HepG2 (cell line): ENCODE results near the gene EGR1. TPM values are rescaled to one million over a fixed set of nuclear protein-coding genes. Genes with fewer than 3 reads are reported as not detected.
A peak's percentile ranks its signal among the peaks of the same experiment; 100 is the strongest.

ENCODE experiments used
- ATAC-seq: fragments of 200-7000 bp; cut with Tn5 transposase; 3 replicates; pipeline ENCODE4 v1.9.1; 2020; ENCODE audit warnings: mild to moderate bottlenecking, moderate library complexity
- BruUV-seq: library from RNA; stranded (reverse); fragments of 400-500 nt; replicated peaks from 2 replicates; lab custom pipeline; 2021; lab: Mats Ljungman, UMichigan
- CTCF ChIA-PET: fragments of 300-600 bp; formaldehyde crosslinking; extraction: SDS; loops from one replicate; lab custom pipeline; 2021; ENCODE audit warnings: low total read pairs, inconsistent platforms, low intra/inter-chr PET ratio; lab: Yijun Ruan, JAX
- POLR2A ChIA-PET: fragments of 350-600 bp; sonication (Branson Sonifier 250); formaldehyde crosslinking; loops from one replicate; lab custom pipeline; 2020; ENCODE audit warnings: antibody characterized with exemption, inconsistent platforms; lab: Yijun Ruan, JAX
- DNase-seq: peaks from one replicate; pipeline ENCODE4 v3.0.0-alpha.2; 2015; ENCODE audit warnings: low spot score
- FAIRE-seq: peaks from 3 replicates; lab custom pipeline; 2011; peaks lifted over from hg19 to GRCh38; lab: Jason Lieb, UNC
- H2AFZ ChIP-seq: one replicate; pipeline ENCODE4 v1.6.1; 2011; ENCODE audit warnings: low read length, inconsistent platforms
- H3K27ac ChIP-seq: fragments of 300-600 bp; 3 replicates; pipeline ENCODE4 v1.8.0; 2011; ENCODE audit warnings: mixed run types, mild to moderate bottlenecking, mixed read lengths, low read length, inconsistent platforms; ENCODE audit not compliant: insufficient read depth; ENCODE audit errors: extremely low read length
- H3K27me3 ChIP-seq, 2 experiments: fragments of 200-600 bp in 1 of 2; 2 replicates in 1 of 2; 3 replicates in 1 of 2; pipeline versions ENCODE4 v1.6.0 to v1.8.0; 2011; ENCODE audit warnings: low read length in 2 of 2, mild to moderate bottlenecking in 2 of 2, moderate library complexity in 2 of 2, inconsistent platforms in 1 of 2; ENCODE audit not compliant: insufficient read depth in 2 of 2, control insufficient read depth in 1 of 2
- H3K36me3 ChIP-seq, 2 experiments: fragments of 200-600 bp in 1 of 2; replicated peaks in 1 of 2; 2 replicates in 1 of 2; 3 replicates in 1 of 2; pipeline versions ENCODE4 v1.5.1 to v1.8.0; 2011; ENCODE audit warnings: low read length in 2 of 2, inconsistent platforms in 1 of 2; ENCODE audit not compliant: insufficient read depth in 2 of 2, control insufficient read depth in 1 of 2
- H3K4me1 ChIP-seq: 2 replicates; pipeline ENCODE4 v1.5.1; 2012; ENCODE audit warnings: low read length, inconsistent platforms; ENCODE audit not compliant: insufficient read depth
- H3K4me2 ChIP-seq: 2 replicates; pipeline ENCODE4 v1.6.0; 2011; ENCODE audit warnings: low read depth, low read length, inconsistent platforms
- H3K4me3 ChIP-seq, 3 experiments: fragments of 200-600 bp in 1 of 3; sonication (generic), shearing (Covaris generic) in 1 of 3; replicated peaks in 1 of 3; 2 replicates each; pipeline ENCODE4 v1.5.1; 2011 to 2016; ENCODE audit warnings: low read length in 3 of 3, inconsistent platforms in 2 of 3, low read depth in 2 of 3, mild to moderate bottlenecking in 2 of 3, control low read depth in 1 of 3, mixed read lengths in 1 of 3; ENCODE audit not compliant: insufficient read depth in 1 of 3
- H3K79me2 ChIP-seq: one replicate; pipeline ENCODE4 v1.6.1; 2011; ENCODE audit warnings: low read length, inconsistent platforms; ENCODE audit not compliant: insufficient read depth
- H3K9ac ChIP-seq: 2 replicates; pipeline ENCODE4 v1.6.0; 2011; ENCODE audit warnings: mild to moderate bottlenecking, low read depth, low read length, inconsistent platforms; ENCODE audit not compliant: insufficient read depth
- H3K9me3 ChIP-seq: 2 replicates; pipeline ENCODE4 v1.5.1; 2012; ENCODE audit warnings: mild to moderate bottlenecking, low read length
- H4K20me1 ChIP-seq: 2 replicates; pipeline ENCODE4 v1.6.0; 2011; ENCODE audit warnings: inconsistent platforms, mild to moderate bottlenecking, low read length, moderate library complexity; ENCODE audit not compliant: insufficient read depth
- AGO2 ChIP-seq: fragments of 200-400 bp; formaldehyde crosslinking; optimal IDR thresholded peaks from 2 replicates; pipeline ENCODE3; 2017; ENCODE audit warnings: mild to moderate bottlenecking, low read depth, low read length, moderate library complexity
- GTF3A ChIP-seq: sonication (generic); formaldehyde crosslinking; conservative IDR thresholded peaks from 2 replicates; pipeline ENCODE4 v1.4.0; 2020; ENCODE audit warnings: mild to moderate bottlenecking, missing genetic modification reagents
- HOXA7 ChIP-seq: sonication (generic); formaldehyde crosslinking; IDR thresholded peaks from 2 replicates; pipeline ENCODE4 v1.8.1; 2022; ENCODE audit warnings: mild to moderate bottlenecking, missing genetic modification reagents, moderate library complexity
- IKZF4 ChIP-seq: sonication (generic); formaldehyde crosslinking; IDR thresholded peaks from 2 replicates; pipeline ENCODE4 v1.5.1; 2020; ENCODE audit warnings: borderline replicate concordance, mild to moderate bottlenecking, low read depth, missing genetic modification reagents; ENCODE audit errors: not compliant biosample characterization
- MLX ChIP-seq: IDR thresholded peaks from 2 replicates; pipeline ENCODE4 v1.6.1; 2016
- MYC ChIP-seq: sonication (generic); formaldehyde crosslinking; IDR thresholded peaks from 2 replicates; pipeline ENCODE4 v1.9.0; 2021; ENCODE audit warnings: missing genetic modification reagents, borderline replicate concordance
- NFE2L1 ChIP-seq: sonication (generic); formaldehyde crosslinking; IDR thresholded peaks from 2 replicates; pipeline ENCODE4 v1.4.0; 2020; ENCODE audit warnings: missing genetic modification reagents, mild to moderate bottlenecking, borderline replicate concordance
- TBX3 ChIP-seq: fragments of 450-650 bp; IDR thresholded peaks from 2 replicates; pipeline ENCODE4 v1.6.1; 2017; ENCODE audit warnings: antibody characterized with exemption, mild to moderate bottlenecking, inconsistent platforms, borderline replicate concordance
- YEATS4 ChIP-seq: sonication (generic); formaldehyde crosslinking; IDR thresholded peaks from 2 replicates; pipeline ENCODE4 v1.4.0; 2020; ENCODE audit warnings: missing genetic modification reagents, borderline replicate concordance
- ZBTB37 ChIP-seq: sonication (generic); formaldehyde crosslinking; IDR thresholded peaks from 2 replicates; pipeline ENCODE4 v1.4.0; 2020; ENCODE audit warnings: mild to moderate bottlenecking, missing genetic modification reagents
- ZKSCAN8 ChIP-seq: IDR thresholded peaks from 2 replicates; pipeline ENCODE4 v1.6.1; 2016; ENCODE audit warnings: borderline replicate concordance, missing genetic modification reagents, missing compliant biosample characterization
- ZNF256 ChIP-seq: sonication (generic); formaldehyde crosslinking; conservative IDR thresholded peaks from 2 replicates; pipeline ENCODE4 v1.4.0; 2020; ENCODE audit warnings: missing genetic modification reagents
- ZNF367 ChIP-seq: sonication (generic); formaldehyde crosslinking; IDR thresholded peaks from 2 replicates; pipeline ENCODE4 v1.4.0; 2020; ENCODE audit warnings: missing genetic modification reagents, borderline replicate concordance
- ZNF605 ChIP-seq: sonication (generic); formaldehyde crosslinking; IDR thresholded peaks from 2 replicates; pipeline ENCODE4 v1.8.0; 2022; ENCODE audit warnings: mild to moderate bottlenecking, missing genetic modification reagents
- ZNF770 ChIP-seq: sonication (generic); formaldehyde crosslinking; IDR thresholded peaks from 2 replicates; pipeline ENCODE4 v1.5.0; 2020; ENCODE audit warnings: mild to moderate bottlenecking, missing genetic modification reagents
- ZNF800 ChIP-seq: sonication (generic); formaldehyde crosslinking; IDR thresholded peaks from 2 replicates; pipeline ENCODE4 v1.4.0; 2020; ENCODE audit warnings: missing genetic modification reagents
- ZSCAN25 ChIP-seq: sonication (generic); formaldehyde crosslinking; IDR thresholded peaks from 2 replicates; pipeline ENCODE4 v1.8.0; 2022; ENCODE audit warnings: mild to moderate bottlenecking, missing genetic modification reagents
- WGBS: methylation state at CpG from one replicate; pipeline ENCODE4 v1.1.6; 2017; ENCODE audit warnings: low lambda C conversion rate; 5-methylcytosine and 5-hydroxymethylcytosine counted together
- in situ Hi-C: cut with HindIII; loops from 2 replicates; pipeline ENCODE4 v1.10.0; 2017; ENCODE audit warnings: low pct_unique_long_range_greater_than_20kb; ENCODE audit not compliant: extremely low pct_ligation_motif_present
- intact Hi-C: fragments of 100-400 bp; cut with micrococcal nuclease; formaldehyde crosslinking; loops from one replicate; pipeline ENCODE4 v1.10.0; 2022; ENCODE audit not compliant: unreplicated experiment
- polyA plus RNA-seq, 8 experiments: library from polyadenylated mRNA; depleted of rRNA in 3 of 8; stranded (reverse) in 7 of 8; unstranded in 1 of 8; fragments of >200 nt; fragmentation: Illumina TruSeq in 4 of 8; extraction: Trizol in 4 of 8; gene quantifications; 2 replicates each; pipeline versions ENCODE4 v1.2.1 to v1.2.3, GENCODE V29; 2011 to 2016; ENCODE audit warnings: low read depth in 4 of 8, missing spikeins in 1 of 8, mixed read lengths in 1 of 8; ENCODE audit not compliant: insufficient read depth in 1 of 8
- total RNA-seq, 5 experiments: library from RNA; depleted of rRNA; stranded (reverse); fragments of >200 nt; fragmentation: Illumina TruSeq; extraction: Trizol; gene quantifications; 2 replicates each; pipeline ENCODE4 v1.2.3, GENCODE V29; 2016; ENCODE audit warnings: low read depth in 1 of 5

The EGR1 gene
- total and polyA plus RNA-seq, 2 of the 13 experiments (the other 11 are each of a cell fraction or from before 2014, with no cell fraction given), result 4.1 to 4.5 TPM

GRCh38 chr5:138438724-138439476 is 26.4 kb upstream of the EGR1 start, which contains the start of gene REEP2:
Gene REEP2, plus strand, starts transcription at chr5:138439057. Its CDS starts 152 bp downstream, at chr5:138439209.
- peak within 1 kb of the TSS; percentile 78 for H2AFZ ChIP-seq
- TF ChIP-seq ZNF256 (CRISPR knock-in tag) (no peak), ZNF800 (no peak), GTF3A (CRISPR knock-in tag) (no peak), HOXA7 (CRISPR knock-in tag) (no peak), MYC (CRISPR knock-in tag) (0 out of 2 replicates have a peak, but pooled peaks have one; percentile 19), ZNF770 (CRISPR knock-in tag) (peak; percentile 39; the same call in 1 of the 2 replicates), YEATS4 (CRISPR knock-in tag) (peak; percentile 35; the same call in 1 of the 2 replicates), IKZF4 (CRISPR knock-in tag) (no peak), TBX3 (no peak), AGO2 (peak; percentile 21), NFE2L1 (CRISPR knock-in tag) (no peak), MLX (CRISPR knock-in tag) (no peak), ZBTB37 (CRISPR knock-in tag) (no peak), ZNF605 (CRISPR knock-in tag) (0 out of 2 replicates have a peak, but pooled peaks have one; percentile 2), ZKSCAN8 (CRISPR knock-in tag) (no peak), ZSCAN25 (CRISPR knock-in tag) (no peak), ZNF367 (CRISPR knock-in tag) (no peak)

More at GRCh38 chr5:138438724-138439476, 26.4 kb upstream of the EGR1 start, which contains the start of gene REEP2:
- H3K4me3 ChIP-seq, result peak within 1 kb of the TSS; percentile 68 to 77 (median 76)
- DNase-seq (no peak), FAIRE-seq (no peak), ATAC-seq (peak; percentile 67)
- no peaks in the 10 kb centered on the region for H4K20me1 ChIP-seq
- peak within 1 kb of the TSS; percentile 99 for H3K4me2 ChIP-seq
- peak within 1 kb of the TSS; percentile 49 for H3K9ac ChIP-seq
- H3K27me3 ChIP-seq, result no peaks in the 10 kb centered on the region; a peak in 1 of 5 replicates
- ChIA-PET POLR2A (no interaction called here), CTCF (no interaction called here)
- no peaks in the 10 kb centered on the region for H3K9me3 ChIP-seq
- H3K79me2 ChIP-seq, result no peaks in the 10 kb centered on the region
- no TSS peak for BruUV-seq
- H3K36me3 ChIP-seq, result peaks cover 2 to 18% of the 10 kb centered on the region in 2 experiments
- intact Hi-C loops (no loop called here), in situ Hi-C loops (no loop called here)
- H3K4me1 ChIP-seq, result peaks cover 35% of the 10 kb centered on the region
- 13% methylated on average over 9 of the region's 65 CpGs for WGBS
- no peak within 1 kb of the TSS for H3K27ac ChIP-seq
